HUDEP-2 (cell line): Measurements from ENCODE around the gene RHBDD3.
"Not testable (repeated sequence)": the region's sequence is repeated elsewhere in the genome, so short reads cannot be mapped to it uniquely, and the experiment has no call there.

Experiments used
- DNase-seq, 76 experiments: peaks; one replicate each; lab custom pipeline; 2025; ENCODE audit not compliant: unreplicated experiment in 76 of 76; lab: John Stamatoyannopoulos, UW

The RHBDD3 gene

DNA sequence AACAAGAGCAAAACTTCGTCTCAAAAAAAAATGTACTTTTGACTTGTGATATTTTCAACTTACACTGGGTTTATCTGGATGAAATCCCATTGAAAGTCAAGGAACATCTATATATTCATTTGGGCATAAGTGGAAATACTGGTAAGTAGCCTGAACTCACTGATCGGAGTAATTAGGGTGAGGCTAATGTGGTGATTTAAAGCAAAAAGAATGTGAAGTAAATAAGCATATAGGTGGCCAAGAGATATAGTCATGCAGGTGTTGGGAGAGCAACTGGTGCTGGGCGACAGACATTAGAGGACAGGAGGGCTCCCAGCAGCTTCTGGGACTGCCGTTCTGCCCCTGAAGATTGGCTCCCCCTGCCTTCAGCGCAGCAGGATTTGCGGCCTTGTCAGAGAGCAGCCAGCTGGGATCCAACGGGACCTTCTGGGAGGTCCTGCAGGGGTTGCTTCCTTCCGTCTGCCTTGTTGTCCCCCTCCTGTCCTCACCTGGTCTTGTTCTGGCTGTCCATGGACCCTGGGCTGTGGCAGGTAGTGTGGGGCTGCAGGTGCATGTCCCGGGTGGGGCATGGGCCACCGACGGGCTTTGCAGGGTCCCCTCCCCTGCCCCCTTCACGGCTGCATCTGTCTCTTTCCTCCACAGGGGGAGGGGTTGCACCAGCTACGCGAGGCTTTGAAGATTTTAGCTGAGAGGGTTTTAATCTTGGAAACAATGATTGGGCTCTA is 14.1 kb downstream of the RHBDD3 start:
- no peak for DNase-seq

DNA sequence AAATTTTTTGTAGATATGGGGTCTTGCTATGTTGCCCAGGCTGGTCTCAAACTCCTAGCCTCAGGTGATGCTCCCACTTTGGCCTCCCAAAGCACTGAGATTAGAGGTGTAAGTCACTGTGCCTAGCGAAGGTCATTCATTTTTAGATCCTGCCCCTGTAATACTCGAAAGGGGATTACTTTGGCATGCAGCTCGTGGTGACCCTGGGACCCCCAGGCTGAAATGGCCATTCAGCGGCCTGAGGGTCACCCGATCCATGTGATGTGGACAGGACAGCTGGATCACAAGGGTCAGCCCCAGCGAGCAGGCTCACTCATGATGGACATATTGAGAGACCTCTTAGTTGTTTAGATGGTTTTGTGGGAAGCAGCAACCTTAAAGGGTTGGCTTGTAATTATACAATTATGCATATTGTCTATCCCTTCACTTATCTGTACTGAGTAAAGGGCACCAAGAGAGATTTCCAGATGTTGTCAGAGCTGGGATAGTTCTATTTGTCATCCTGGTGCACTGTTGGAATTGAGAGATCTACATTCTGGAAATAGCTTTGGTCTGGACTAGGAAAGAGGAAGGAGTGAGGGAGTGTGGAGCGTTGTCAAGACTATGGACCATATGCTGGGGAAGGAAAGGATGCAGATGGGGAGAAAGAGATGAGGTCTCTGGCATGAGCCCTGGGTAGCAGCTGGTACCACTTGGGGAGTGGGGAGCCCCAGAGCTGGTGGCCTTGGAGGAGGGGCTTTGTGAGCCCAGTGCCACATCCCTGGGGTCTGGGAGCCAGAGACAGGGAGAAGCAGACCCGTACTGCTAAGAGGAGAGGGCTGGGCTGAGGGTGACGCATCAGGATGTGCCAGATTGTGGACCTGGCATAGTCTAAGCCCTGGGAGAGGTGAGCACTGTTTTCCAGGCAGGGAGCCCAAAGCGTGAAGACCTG is 15.5 kb downstream of the RHBDD3 start:
- DNase-seq: no peak

DNA sequence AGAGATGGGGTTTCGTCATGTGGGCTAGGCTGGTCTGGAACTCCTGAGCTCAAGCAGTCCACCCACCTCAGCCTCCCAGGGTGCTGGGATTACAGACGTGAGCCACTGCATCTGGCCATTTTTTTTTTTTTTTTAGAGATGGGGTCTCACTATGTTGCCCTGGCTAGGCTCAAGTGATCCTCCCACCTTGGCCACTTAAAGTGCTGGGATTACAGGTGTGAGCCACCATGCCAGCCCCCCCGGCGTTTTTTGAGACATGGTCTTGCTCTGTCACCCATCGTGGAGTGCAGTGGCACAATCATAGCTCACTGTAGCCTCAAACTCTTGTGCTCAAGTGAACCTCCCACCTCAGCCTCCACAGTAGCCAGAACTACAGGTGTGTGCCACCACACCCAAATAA is 16.5 kb downstream of the RHBDD3 start:
- no peak for DNase-seq

DNA sequence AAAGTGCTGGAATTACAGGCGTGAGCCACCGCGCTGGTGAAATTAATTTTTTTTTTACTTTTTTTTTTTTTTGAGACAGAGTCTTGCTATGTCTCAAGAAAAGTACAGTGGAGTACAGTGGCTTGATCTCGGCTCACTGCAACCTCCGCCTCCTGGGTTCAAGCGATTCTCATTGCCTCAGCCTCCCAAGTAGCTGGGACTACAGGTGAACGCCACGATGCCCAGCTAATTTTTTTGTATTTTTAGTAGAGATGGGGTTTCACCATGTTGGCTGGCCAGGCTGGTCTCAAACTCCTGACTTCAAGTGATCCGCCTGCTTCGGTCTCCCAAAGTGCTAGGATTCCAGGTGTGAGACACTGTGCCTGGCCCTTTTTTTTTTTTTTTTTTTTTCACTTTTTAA is 19.9 kb downstream of the RHBDD3 start:
- not testable (repeated sequence) for DNase-seq

DNA sequence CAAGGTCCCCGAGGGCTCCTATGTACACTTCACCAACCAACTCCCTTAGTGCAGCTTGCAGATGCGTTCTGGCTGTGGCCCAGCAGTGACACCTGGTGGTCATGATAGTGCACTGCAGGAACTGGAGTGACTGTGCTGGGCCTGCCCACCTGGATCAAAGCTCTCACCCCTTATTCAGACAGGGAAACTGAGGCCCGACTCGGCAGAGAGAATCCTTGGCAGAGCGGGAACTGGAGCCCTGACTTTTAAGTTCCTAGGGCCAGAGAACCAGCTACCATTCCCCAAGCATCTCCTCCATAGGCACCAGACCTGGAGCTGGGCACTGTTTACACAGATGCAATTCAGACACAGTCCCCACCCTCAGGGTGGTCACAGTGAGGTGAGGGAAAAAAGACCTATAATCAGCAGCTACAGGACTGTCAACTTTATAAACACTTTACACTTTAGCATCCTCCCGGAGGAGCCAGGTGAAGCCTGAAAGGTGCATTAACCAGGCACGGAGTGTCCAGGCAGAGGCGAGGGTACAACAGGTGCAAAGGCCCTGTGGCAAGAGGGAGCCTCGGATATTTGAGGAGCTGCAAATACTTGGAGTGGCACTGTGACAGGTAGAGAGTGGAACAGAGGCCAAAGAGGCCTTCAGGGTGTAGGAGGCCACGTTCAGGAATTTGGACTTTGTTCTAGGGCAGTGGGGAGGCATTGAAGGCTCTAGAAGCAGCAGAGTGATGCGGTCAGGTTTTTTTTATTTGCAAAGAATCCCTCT is 22.0 kb downstream of the RHBDD3 start:
- peak in 62 of 76 experiments; percentile 5 to 74 (median 53) for DNase-seq

DNA sequence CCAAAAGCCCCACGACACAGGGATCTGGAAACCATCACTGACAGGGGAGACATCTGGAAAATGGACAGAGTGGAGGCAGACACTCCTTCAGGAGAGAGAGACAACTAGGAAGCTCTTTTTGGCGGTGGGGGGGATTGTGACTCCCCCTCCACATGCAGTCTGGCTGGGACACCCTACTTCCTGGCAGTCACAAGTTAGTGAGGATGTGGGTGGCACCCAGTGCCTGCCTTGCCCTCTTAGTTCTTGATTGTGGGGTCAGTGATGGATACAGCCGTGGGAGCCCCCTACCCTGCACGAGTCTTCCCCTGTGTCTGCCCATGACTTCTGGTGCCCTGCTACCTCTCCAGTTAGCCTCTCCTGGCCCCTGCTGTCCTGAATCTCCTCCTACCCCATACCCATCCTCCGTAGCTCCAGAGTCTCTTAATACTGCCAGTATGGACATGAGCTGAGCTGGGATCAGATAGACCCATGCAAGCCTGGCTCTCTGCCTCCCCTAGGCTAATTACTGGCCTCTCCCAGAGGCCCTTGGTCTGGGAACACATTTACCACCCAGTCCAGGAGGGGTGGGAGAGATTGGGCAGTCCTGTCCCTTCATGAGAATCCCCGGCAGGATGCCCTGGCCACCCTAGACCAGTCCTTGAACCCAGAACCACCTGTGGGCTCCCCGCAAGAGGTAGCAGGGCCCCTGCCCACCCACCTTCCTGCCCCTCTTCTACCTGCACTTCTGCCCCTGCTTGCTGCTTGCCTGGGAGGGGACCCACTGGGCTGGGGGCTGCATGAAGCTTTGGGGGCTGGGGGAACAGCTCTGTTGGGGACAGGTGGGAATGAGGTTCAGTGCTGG is 22.8 kb downstream of the RHBDD3 start:
- no peak for DNase-seq

DNA sequence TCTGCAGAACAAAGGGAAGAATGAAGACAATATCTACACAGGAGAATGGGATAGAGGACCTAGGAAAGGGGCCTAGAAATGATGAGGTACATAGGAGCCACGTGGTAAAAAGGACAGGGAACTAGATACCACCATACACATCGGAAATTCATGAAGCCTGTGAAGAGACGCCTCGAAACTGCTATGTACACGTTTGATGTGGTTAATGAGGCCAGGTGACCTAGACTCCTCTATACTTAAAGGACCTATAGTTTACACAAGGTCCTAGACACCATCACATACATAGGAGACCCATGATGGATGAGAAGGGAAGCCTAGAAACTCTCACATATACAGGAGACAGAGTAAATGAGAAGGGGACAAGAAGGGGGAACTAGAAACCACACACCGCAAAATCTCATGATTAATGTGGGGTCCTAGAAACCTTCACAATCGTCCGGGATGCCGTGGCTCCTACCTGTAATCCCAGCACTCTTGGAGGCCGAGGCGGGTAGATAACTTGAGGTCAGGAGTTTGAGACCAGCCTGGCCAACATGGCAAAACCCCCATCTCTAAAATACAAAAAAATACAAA is 23.8 kb downstream of the RHBDD3 start:
- no peak for DNase-seq

DNA sequence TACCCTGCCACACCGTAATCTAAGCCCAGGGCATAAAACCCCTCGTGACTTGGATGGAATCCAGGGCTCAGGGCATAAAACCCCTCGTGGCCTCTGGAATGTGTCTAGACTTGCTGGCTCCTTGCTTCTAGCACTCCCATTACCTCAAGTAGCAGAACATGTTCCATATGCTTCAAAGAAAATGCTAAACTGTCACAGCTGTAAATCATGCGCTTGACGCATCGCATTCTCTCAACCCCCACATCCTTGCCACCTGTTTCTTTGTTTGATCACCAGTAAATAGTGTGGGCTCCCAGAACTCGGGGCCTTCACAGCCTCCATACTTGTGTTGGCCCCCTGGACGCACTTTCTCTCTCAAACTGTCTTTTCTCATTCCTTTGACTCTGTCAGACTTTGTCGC is 27.3 kb downstream of the RHBDD3 start:
- DNase-seq: not testable (repeated sequence)

DNA sequence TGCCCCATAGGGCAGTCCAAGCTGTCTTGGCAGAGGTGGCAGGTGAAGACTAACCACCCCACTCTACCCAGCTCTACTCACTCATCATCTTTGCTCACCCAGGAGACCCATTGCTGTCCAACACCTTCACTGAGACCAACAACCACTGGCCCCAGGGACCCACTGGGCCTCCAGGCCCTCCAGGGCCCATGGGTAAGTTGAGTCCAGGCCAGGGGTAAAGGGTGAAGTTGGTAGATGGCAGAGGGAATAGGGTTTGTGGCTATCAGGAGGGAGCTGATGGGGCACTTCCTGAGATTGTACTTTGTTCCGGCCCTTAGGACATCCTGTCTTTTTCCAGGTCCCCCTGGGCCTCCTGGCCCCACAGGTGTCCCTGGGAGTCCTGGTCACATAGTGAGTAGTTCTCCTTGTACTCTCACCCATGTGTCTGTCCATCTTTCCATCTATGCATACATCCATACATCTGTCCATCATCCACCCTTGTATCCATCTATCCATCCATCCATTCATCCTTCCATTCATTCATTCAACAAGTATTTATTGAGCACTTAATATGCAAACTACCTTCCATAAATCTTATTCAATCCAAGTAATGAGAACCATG is 34.4 kb downstream of the RHBDD3 start:
- DNase-seq: no peak

DNA sequence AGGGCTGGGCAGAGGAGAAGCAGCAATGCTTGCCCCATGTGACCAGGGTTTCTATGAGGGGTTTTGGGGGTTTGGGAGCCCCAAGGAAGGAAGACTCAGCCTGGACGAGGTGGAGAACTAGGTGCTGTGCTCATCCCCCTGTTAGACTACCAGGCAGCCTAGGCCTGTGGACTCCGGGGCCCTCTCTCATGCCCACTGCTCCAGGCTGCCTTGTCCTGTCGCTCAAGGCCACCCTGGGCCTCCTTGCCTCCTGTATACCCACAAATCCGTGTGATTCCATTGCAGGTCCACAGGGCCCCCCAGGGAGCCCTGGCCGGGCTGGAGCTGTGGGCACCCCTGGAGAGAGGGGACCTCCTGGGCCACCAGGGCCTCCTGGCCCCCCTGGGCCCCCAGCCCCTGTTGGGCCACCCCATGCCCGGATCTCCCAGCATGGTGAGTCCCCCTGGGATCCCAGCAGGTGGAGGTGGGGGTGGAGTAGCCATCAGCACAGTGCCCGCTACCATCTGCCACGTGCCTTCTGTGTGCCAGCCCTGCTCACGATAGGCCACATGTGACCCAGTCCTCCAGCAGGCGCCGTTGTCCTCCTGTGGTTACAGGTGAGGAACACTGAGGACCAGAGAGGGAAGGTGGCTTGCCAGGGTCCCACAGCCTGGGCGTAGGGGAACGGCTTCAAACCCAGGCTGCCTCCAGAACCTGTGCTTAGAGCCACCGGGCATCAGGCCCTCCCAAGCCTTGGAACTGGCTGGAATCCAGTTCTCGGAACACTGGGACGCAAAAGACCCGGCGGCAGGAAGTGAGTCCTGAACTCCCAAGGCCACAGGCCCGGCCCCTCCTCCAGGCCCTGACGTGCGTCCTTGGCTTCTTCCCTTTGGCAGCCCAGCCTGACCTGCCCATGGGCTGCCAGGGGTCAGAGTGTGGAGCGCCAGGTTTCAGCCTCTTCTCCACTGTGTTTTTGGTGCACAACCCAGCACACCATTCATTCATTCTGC is 35.5 kb downstream of the RHBDD3 start:
- DNase-seq: no peak

DNA sequence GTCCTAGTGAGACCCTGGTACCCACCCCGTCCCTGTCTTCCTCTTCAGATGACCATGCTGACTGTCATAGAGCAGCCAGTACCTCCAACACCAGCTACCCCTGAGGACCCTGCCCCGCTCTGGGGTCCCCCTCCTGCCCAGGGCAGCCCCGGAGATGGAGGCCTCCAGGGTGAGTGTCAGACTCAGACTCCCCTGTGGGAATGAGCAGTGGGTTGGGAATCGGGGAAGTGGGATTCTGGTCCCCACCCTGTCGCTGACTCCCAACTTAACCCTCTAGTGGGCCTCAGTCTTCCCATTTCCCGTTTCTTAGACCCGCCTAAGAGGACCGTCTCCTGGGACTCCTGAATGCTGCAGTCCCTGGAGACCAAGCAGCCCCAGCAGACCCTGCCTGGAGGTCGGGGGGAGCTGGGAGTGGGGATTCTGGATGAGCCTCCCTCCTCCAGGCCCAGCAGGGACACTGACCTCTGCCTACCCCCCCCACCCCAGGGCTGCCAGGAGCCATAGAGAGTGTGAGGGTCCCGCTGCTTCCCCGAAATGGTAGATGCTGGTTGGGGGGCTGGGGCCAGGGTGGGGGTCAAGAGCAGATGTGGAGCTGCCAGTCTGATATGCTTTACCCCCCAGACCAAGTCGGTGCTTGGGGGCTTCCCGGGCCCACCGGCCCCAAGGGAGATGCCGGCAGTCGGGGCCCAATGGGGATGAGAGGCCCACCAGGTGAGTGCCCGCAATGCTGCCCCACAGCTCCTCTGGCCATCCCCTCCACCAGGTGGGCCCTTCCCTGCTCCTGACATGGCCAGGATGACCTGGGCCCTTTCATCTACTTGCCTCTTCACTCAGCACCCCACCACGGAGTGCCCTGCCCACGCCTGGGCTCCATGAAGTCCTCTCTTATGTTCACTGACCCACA is 36.6 kb downstream of the RHBDD3 start:
- DNase-seq: no peak

DNA sequence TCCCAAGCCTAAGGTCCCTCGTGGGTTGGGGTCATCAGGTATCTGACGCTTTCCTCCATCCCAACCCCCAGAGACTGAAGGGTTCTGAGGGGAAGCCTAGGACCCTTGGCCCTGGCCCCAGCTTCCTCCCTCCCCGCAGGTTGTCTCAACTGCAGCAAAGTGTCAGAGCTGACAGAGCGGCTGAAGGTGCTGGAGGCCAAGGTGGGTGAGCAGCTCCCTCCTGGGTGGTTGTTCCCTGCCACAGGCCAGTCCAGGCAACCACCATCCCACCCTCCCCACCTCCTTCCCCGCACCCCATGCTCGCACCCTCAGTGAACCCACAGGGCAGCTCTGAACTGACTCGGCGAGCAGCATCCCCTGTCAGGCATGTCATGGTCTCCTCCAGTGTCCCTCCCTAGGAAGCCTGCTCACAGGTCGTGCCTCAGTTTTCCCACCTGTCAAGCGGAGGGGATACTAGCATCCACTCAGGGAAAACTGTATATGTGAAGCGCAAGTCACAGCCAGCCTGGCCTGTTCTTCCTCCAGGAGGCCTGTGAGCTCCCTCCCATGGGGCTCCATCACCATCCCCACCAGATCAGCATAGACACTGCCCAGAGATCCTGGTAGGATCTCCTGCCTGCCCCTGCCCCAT is 41.3 kb downstream of the RHBDD3 start:
- DNase-seq: no peak

DNA sequence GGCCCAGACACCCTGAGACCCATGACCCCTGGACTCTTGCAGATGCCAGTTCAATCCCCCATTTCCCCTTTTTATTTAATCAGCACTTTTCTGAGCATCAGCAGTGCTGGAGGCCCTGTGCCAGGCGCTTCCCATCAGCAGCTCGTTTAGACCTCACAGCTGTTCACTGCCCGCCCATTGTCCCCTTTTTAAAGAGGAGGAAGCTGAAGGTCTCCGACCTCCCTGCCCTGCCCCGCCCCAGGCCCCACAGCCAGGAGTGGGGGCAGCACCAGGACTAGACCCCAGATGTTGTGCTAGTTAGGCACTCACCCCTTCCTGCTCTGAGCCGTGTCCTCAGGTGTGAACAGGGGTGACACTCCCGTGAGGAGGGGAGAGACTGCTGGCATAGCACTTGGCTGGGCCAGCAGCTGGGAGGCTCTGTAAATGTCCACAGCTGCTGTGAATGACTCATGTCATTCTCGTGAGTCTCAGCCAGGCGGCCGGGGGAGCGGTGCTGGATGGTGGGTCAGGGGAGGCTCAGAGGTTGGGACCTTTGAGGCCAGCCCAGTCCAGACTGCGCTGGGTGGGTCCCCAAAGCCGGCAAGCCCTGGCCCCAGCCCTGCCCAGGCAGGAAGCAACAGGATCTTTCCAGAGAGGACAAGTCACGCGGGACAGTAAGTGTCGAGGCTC is 42.2 kb downstream of the RHBDD3 start:
- no peak for DNase-seq

DNA sequence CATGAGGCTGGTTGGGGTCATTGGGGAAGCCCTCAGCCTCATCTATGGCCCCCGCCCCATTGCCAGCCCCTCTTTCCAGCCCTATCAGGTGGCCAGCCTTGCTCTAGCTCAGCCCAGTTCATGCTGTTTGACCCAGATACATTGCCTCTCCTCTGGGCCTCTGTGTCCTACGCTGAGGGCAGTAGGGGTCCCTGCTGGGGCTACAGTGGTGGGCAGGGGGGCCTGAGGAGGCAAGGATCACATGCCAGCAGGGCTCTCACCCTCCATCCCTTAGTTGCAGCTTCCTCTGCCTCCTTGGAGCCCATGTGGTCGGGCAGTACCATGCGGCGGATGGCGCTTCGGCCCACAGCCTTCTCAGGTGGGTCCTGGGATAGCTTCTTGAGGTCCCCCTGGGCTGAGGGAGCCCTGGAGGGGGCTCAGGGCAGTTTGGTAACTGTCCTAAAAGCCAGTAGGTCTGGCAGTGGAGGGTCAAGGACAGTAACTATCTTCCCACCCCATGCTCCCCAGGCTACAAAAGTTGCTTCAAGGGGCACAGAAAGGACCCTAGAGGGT is 42.8 kb downstream of the RHBDD3 start:
- no peak for DNase-seq

DNA sequence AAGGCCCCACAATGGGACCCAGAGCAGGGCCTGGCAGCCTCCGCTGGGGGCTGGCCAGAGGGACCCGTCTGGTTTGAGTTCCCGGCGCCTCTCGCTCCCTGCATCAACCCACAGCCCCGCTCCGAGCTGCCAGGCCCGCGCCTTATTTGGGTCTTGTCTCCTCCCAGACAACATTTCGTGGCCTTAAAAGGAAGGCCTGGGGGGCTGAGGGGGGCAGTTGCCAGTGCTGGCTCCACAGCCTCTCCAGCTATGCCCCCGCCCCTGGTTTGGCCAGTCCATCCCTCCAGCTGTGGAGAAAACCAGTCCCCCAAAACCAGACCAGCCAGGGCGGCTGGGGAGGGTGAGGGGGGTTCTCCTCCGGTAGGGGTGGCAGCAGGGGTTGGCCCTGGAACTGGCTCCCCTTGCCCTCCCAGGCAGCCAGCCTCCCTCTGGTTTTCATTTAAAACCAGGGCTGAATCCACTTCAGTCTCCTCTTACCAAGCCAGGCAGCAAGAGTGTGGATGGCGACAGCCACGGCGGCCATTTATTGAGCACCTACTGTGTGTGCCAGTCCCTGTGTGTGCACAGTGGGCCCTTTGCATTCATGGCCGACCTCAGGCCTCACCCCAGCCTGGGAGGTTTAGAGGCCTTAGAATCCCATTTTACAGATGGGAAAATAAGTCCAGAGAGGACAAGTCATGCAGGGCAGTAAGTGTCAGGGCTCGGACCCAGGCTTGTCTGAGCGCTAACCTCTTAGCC is 43.5 kb downstream of the RHBDD3 start:
- no peak for DNase-seq
